Endodermal cell (in vitro differentiated cells): Measurements from ENCODE around the gene CBL. TPM values are rescaled to one million over a fixed set of nuclear protein-coding genes. Genes with fewer than 3 reads are reported as not detected.

Experiments used
- DNase-seq: peaks from one replicate; pipeline ENCODE4 v3.0.0-alpha.2; 2017
- H3K27ac ChIP-seq: 2 replicates; pipeline ENCODE4 v1.5.1; 2013; ENCODE audit warnings: mild to moderate bottlenecking, low read depth, low read length, moderate library complexity
- H3K27me3 ChIP-seq: 2 replicates; pipeline ENCODE4 v1.6.1; 2013; ENCODE audit warnings: mild to moderate bottlenecking, low read length, moderate library complexity; ENCODE audit not compliant: insufficient read depth, control insufficient read depth, poor library complexity, severe bottlenecking
- H3K36me3 ChIP-seq: 2 replicates; pipeline ENCODE4 v1.7.0; 2013; ENCODE audit warnings: mild to moderate bottlenecking, low read length, moderate library complexity; ENCODE audit not compliant: control insufficient read depth, insufficient read depth
- H3K4me1 ChIP-seq: one replicate; pipeline ENCODE4 v1.7.0; 2013; ENCODE audit warnings: low read length; ENCODE audit not compliant: control insufficient read depth, insufficient read depth
- H3K4me3 ChIP-seq: 2 replicates; pipeline ENCODE4 v1.5.1; 2013; ENCODE audit warnings: mild to moderate bottlenecking, low read length, moderate library complexity
- H3K9ac ChIP-seq: 2 replicates; pipeline ENCODE4 v1.6.1; 2013; ENCODE audit warnings: mild to moderate bottlenecking, low read length, moderate library complexity; ENCODE audit not compliant: poor library complexity, severe bottlenecking; ENCODE audit errors: extremely low read depth
- H3K9me3 ChIP-seq: 2 replicates; pipeline ENCODE4 v1.6.1; 2013; ENCODE audit warnings: mild to moderate bottlenecking, low read length, moderate library complexity; ENCODE audit not compliant: control insufficient read depth
- H3K27ac Mint-ChIP-seq: 2 replicates; pipeline ENCODE4 v1.8.0; 2020; ENCODE audit warnings: mixed read lengths
- H3K27me3 Mint-ChIP-seq: 2 replicates; pipeline ENCODE4 v1.8.0; 2021; ENCODE audit warnings: mild to moderate bottlenecking, mixed read lengths; ENCODE audit not compliant: insufficient read depth
- H3K36me3 Mint-ChIP-seq: 2 replicates; pipeline ENCODE4 v1.8.0; 2020; ENCODE audit warnings: low read depth, mixed read lengths
- H3K4me1 Mint-ChIP-seq: 2 replicates; pipeline ENCODE4 v1.8.0; 2020; ENCODE audit warnings: mixed read lengths
- H3K4me3 Mint-ChIP-seq: 2 replicates; pipeline ENCODE4 v1.8.0; 2020; ENCODE audit warnings: mild to moderate bottlenecking, moderate library complexity, mixed read lengths
- H3K9me3 Mint-ChIP-seq: 2 replicates; pipeline ENCODE4 v1.8.0; 2020; ENCODE audit warnings: mild to moderate bottlenecking, mixed read lengths
- CTCF ChIP-seq: fragments of 200-600 bp; sonication (generic); conservative IDR thresholded peaks from 2 replicates; pipeline ENCODE4 v1.5.0; 2021; ENCODE audit warnings: antibody characterized with exemption, mild to moderate bottlenecking
- WGBS, 2 experiments: methylation state at CpG; one replicate each; pipeline versions ENCODE4 v1.1.5 to v1.1.7; 2013; ENCODE audit warnings: missing lambda C conversion rate in 2 of 2, mixed read lengths in 1 of 2; ENCODE audit not compliant: insufficient coverage in 1 of 2, insufficient read length in 1 of 2; 5-methylcytosine and 5-hydroxymethylcytosine counted together
- total RNA-seq, 2 donors: library from RNA; stranded (reverse); fragmentation: NEBNext Ultra II Directional in 1 of 2; extraction: Animal tissue kit (Norgen Biotek cat#: 25700) in 1 of 2; gene quantifications; 2 replicates in 1 of 2; 3 replicates in 1 of 2; pipeline ENCODE4 v1.2.1, GENCODE V29; 2021

Gene CBL
- total RNA-seq, 2 donors from 2014 or later, result 40.3 to 52.7 TPM

GRCh38 chr11:119316016-119316728, 110.0 kb downstream of the CBL start:
- Histone ChIP-seq H3K9ac (peak overlapping the region; percentile 51), H3K4me3 (peak overlapping the region; percentile 82), H3K27me3 (peaks cover 16% of the 10 kb centered on the region), H3K9me3 (no peaks in the 10 kb centered on the region), H3K36me3 (peaks cover 13% of the 10 kb centered on the region), H3K27ac (no peak overlapping the region), H3K4me1 (peaks cover 17% of the 10 kb centered on the region)
- peak; percentile 68 for DNase-seq
- no peak overlapping the region for H3K27ac Mint-ChIP-seq
- peaks cover 23% of the 10 kb centered on the region for H3K27me3 Mint-ChIP-seq
- TF ChIP-seq CTCF, result no peak
- no peaks in the 10 kb centered on the region for H3K9me3 Mint-ChIP-seq
- 2% methylated on average over 21 to 46 of the region's 46 CpGs for WGBS, 2 experiments
- peaks cover 16% of the 10 kb centered on the region for H3K36me3 Mint-ChIP-seq
- peak overlapping the region; percentile 62 for H3K4me3 Mint-ChIP-seq
- peaks cover 27% of the 10 kb centered on the region for H3K4me1 Mint-ChIP-seq

GRCh38 chr11:119316729-119317591, 110.8 kb downstream of the CBL start, which contains the start of gene MCAM:
Gene MCAM, minus strand, starts transcription at chr11:119317130. Its CDS starts 29 bp downstream, at chr11:119317101.
- WGBS, 2 experiments, result 2% methylated on average over 17 to 74 of the region's 74 CpGs
- peak within 1 kb of the TSS; percentile 51 for H3K9ac ChIP-seq
- peak within 1 kb of the TSS; percentile 62 for H3K4me3 Mint-ChIP-seq
- H3K4me1 ChIP-seq, result peaks cover 21% of the 10 kb centered on the region
- peak within 1 kb of the TSS; percentile 17 for H3K27ac Mint-ChIP-seq
- DNase-seq, result peak; percentile 88
- H3K27me3 ChIP-seq, result peaks cover 16% of the 10 kb centered on the region
- peaks cover 13% of the 10 kb centered on the region for H3K36me3 ChIP-seq
- no peaks in the 10 kb centered on the region for H3K9me3 Mint-ChIP-seq
- H3K36me3 Mint-ChIP-seq, result peaks cover 13% of the 10 kb centered on the region
- H3K27ac ChIP-seq, result no peak within 1 kb of the TSS
- peaks cover 23% of the 10 kb centered on the region for H3K27me3 Mint-ChIP-seq
- H3K4me3 ChIP-seq, result peak within 1 kb of the TSS; percentile 82
- no peak for TF ChIP-seq CTCF
- H3K9me3 ChIP-seq, result no peaks in the 10 kb centered on the region
- H3K4me1 Mint-ChIP-seq, result peaks cover 33% of the 10 kb centered on the region

GRCh38 chr11:119317592-119318239, 111.6 kb downstream of the CBL start:
- H3K4me1 Mint-ChIP-seq, result peaks cover 35% of the 10 kb centered on the region
- peaks cover 21% of the 10 kb centered on the region for H3K4me1 ChIP-seq
- no peak overlapping the region for H3K27ac ChIP-seq
- WGBS, 2 experiments, result 55 to 62% methylated on average over 6 to 14 of the region's 14 CpGs
- no peak for DNase-seq
- peaks cover 16% of the 10 kb centered on the region for H3K27me3 ChIP-seq
- H3K9me3 ChIP-seq, result no peaks in the 10 kb centered on the region
- H3K4me3 ChIP-seq, result no peak overlapping the region
- no peaks in the 10 kb centered on the region for H3K9me3 Mint-ChIP-seq
- H3K27ac Mint-ChIP-seq, result peak overlapping the region; percentile 17
- peak overlapping the region; percentile 62 for H3K4me3 Mint-ChIP-seq
- H3K36me3 Mint-ChIP-seq, result peaks cover 9% of the 10 kb centered on the region
- peaks cover 11% of the 10 kb centered on the region for H3K36me3 ChIP-seq
- H3K9ac ChIP-seq, result no peak overlapping the region
- H3K27me3 Mint-ChIP-seq, result peaks cover 23% of the 10 kb centered on the region
- TF ChIP-seq CTCF, result no peak
